ENCODE measurements around the gene ATP1A2. TPM values are rescaled to one million over a fixed set of nuclear protein-coding genes. Genes with fewer than 3 reads are reported as not detected.

The ATP1A2 gene
- total RNA-seq, 3 donors from 2014 or later (not counting 1 experiment from before 2014, with no cell fraction given), result not detected

- intact Hi-C loops (cut with micrococcal nuclease), result no loop called here
Measured at GRCh38 chr1:160143695-160144094, 28.1 kb downstream of the ATP1A2 start.

GRCh38 chr1:160144921-160145320, 29.4 kb downstream of the ATP1A2 start:
- 86% methylated on average over 4 of the region's 4 CpGs for WGBS (ENCODE audit: insufficient coverage)
- Mint-ChIP-seq H3K4me1 (no peaks in the 10 kb centered on the region), H3K27ac (no peak overlapping the region), H3K9me3 (no peaks in the 10 kb centered on the region), H3K4me3 (no peak overlapping the region), H3K36me3 (no peaks in the 10 kb centered on the region), H3K27me3 (ENCODE audit: low read depth in 2 of 2) (peaks cover 17 to 35% of the 10 kb centered on the region in 2 donors)
- TF ChIP-seq CTCF (IDR thresholded peaks at IDR 0.05), result no peak
- intact Hi-C loops (cut with micrococcal nuclease), result no loop called here
- Histone ChIP-seq H3K36me3 (ENCODE audit: control insufficient read depth, insufficient read depth, low read length) (no peaks in the 10 kb centered on the region), H3K27me3 (ENCODE audit: control insufficient read depth, insufficient read depth, low read length) (no peaks in the 10 kb centered on the region), H3K4me3 (ENCODE audit: low read length) (no peak overlapping the region), H3K9me3 (ENCODE audit: control insufficient read depth, insufficient read depth, low read length) (no peaks in the 10 kb centered on the region), H3K4me1 (ENCODE audit: control insufficient read depth, insufficient read depth, low read length) (no peaks in the 10 kb centered on the region), H3K27ac (ENCODE audit: low read length) (no peak overlapping the region)
- no peak for ATAC-seq
- DNase-seq, result no peak

More at GRCh38 chr1:160143695-160144094, 28.1 kb downstream of the ATP1A2 start:
- no peaks in the 10 kb centered on the region for H3K36me3 Mint-ChIP-seq
- Histone ChIP-seq H3K27ac (ENCODE audit: low read length) (no peak overlapping the region), H3K4me1 (ENCODE audit: control insufficient read depth, insufficient read depth, low read length) (no peaks in the 10 kb centered on the region), H3K4me3 (ENCODE audit: low read length) (no peak overlapping the region), H3K9me3 (ENCODE audit: control insufficient read depth, insufficient read depth, low read length) (no peaks in the 10 kb centered on the region), H3K36me3 (ENCODE audit: control insufficient read depth, insufficient read depth, low read length) (no peaks in the 10 kb centered on the region), H3K27me3 (ENCODE audit: control insufficient read depth, insufficient read depth, low read length) (no peaks in the 10 kb centered on the region)
- TF ChIP-seq CTCF (IDR thresholded peaks at IDR 0.05), result no peak
- H3K4me1 Mint-ChIP-seq, result no peaks in the 10 kb centered on the region
- peaks cover 15 to 35% of the 10 kb centered on the region in 2 donors for H3K27me3 Mint-ChIP-seq (ENCODE audit: low read depth in 2 of 2)
- DNase-seq (no peak), ATAC-seq (no peak)
- no peaks in the 10 kb centered on the region for H3K9me3 Mint-ChIP-seq
- WGBS (ENCODE audit: insufficient coverage), result no CpG with 5 or more reads among the region's 1 CpG
- H3K27ac Mint-ChIP-seq, result no peak overlapping the region
- no peak overlapping the region for H3K4me3 Mint-ChIP-seq

- no peak for DNase-seq
- no peaks in the 10 kb centered on the region for H3K27me3 ChIP-seq (ENCODE audit: control insufficient read depth, insufficient read depth, low read length)
- WGBS (ENCODE audit: insufficient coverage), result 94% methylated on average over 13 of the region's 14 CpGs
Measured at GRCh38 chr1:160146107-160146506, 30.5 kb downstream of the ATP1A2 start.

More at GRCh38 chr1:160146107-160146506, 30.5 kb downstream of the ATP1A2 start:
- Mint-ChIP-seq H3K4me1 (no peaks in the 10 kb centered on the region), H3K36me3 (no peaks in the 10 kb centered on the region), H3K9me3 (no peaks in the 10 kb centered on the region), H3K27me3 (ENCODE audit: low read depth in 2 of 2) (peaks cover 12 to 32% of the 10 kb centered on the region in 2 donors), H3K27ac (no peak overlapping the region), H3K4me3 (no peak overlapping the region)
- H3K36me3 ChIP-seq (ENCODE audit: control insufficient read depth, insufficient read depth, low read length), result no peaks in the 10 kb centered on the region
- H3K4me1 ChIP-seq (ENCODE audit: control insufficient read depth, insufficient read depth, low read length), result no peaks in the 10 kb centered on the region
- intact Hi-C loops (cut with micrococcal nuclease), result no loop called here
- H3K4me3 ChIP-seq (ENCODE audit: low read length), result no peak overlapping the region
- no peak for TF ChIP-seq CTCF (IDR thresholded peaks at IDR 0.05)
- ATAC-seq, result no peak
- H3K9me3 ChIP-seq (ENCODE audit: control insufficient read depth, insufficient read depth, low read length), result no peaks in the 10 kb centered on the region
- H3K27ac ChIP-seq (ENCODE audit: low read length), result no peak overlapping the region
